H1 (cell line): ENCODE results near the gene HOXB13. TPM values are rescaled to one million over a fixed set of nuclear protein-coding genes. Genes with fewer than 3 reads are reported as not detected.

ENCODE experiments used
- CTCF ChIA-PET: fragments of 300-600 bp; sonication (Branson Sonifier 250); formaldehyde crosslinking; loops from one replicate; lab custom pipeline; 2021; ENCODE audit not compliant: partially characterized antibody; lab: Charles Lee
- POLR2A ChIA-PET: fragments of 300-600 bp; sonication (Branson Sonifier 250); formaldehyde crosslinking; loops from one replicate; lab custom pipeline; 2021; ENCODE audit warnings: inconsistent platforms; ENCODE audit not compliant: partially characterized antibody; lab: Charles Lee
- DNase-seq, 2 experiments: peaks; one replicate each; pipeline versions ENCODE4 v3.0.0 to v3.0.0-alpha.2; 2010 to 2022; ENCODE audit warnings: low spot score in 2 of 2, low read depth in 1 of 2, mixed read lengths in 1 of 2
- FAIRE-seq: peaks from 2 replicates; lab custom pipeline; 2011; peaks lifted over from hg19 to GRCh38; lab: Jason Lieb, UNC
- H2AFZ ChIP-seq: 2 replicates; pipeline ENCODE4 v1.8.1; 2012; ENCODE audit warnings: low read length, inconsistent platforms
- H2AK5ac ChIP-seq: 2 replicates; pipeline ENCODE4 v1.6.1; 2013; ENCODE audit warnings: low read depth, low read length
- H2BK120ac ChIP-seq: replicated peaks from 2 replicates; pipeline ENCODE3; 2013; ENCODE audit warnings: low read depth, low read length, inconsistent platforms
- H2BK12ac ChIP-seq: 2 replicates; pipeline ENCODE4 v1.6.1; 2013; ENCODE audit warnings: low read depth, low read length
- H2BK15ac ChIP-seq: 2 replicates; pipeline ENCODE4 v1.6.1; 2013; ENCODE audit warnings: low read length
- H2BK20ac ChIP-seq: 2 replicates; pipeline ENCODE4 v1.6.1; 2013; ENCODE audit warnings: low read length
- H2BK5ac ChIP-seq: 2 replicates; pipeline ENCODE4 v1.6.1; 2013; ENCODE audit warnings: low read depth, low read length
- H3K14ac ChIP-seq: 2 replicates; pipeline ENCODE4 v1.6.1; 2013; ENCODE audit warnings: inconsistent platforms; ENCODE audit not compliant: insufficient read length
- H3K18ac ChIP-seq: 2 replicates; pipeline ENCODE4 v1.6.1; 2013; ENCODE audit warnings: low read length; ENCODE audit errors: extremely low read depth
- H3K23ac ChIP-seq: 2 replicates; pipeline ENCODE4 v1.6.1; 2013; ENCODE audit warnings: inconsistent platforms; ENCODE audit not compliant: insufficient read length
- H3K23me2 ChIP-seq: 2 replicates; pipeline ENCODE4 v1.6.1; 2013; ENCODE audit warnings: low read depth, low read length
- H3K27ac ChIP-seq: 2 replicates; pipeline ENCODE4 v1.6.1; 2011; ENCODE audit warnings: low read depth, low read length, inconsistent platforms
- H3K27me3 ChIP-seq, 4 experiments: replicated peaks in 1 of 4; 1 replicate in 1 of 4; 2 replicates in 3 of 4; pipeline versions ENCODE4 v1.6.1 to v1.8.1; 2011 to 2013; ENCODE audit warnings: low read length in 3 of 4, mild to moderate bottlenecking in 3 of 4, inconsistent platforms in 2 of 4, mixed read lengths in 2 of 4, moderate library complexity in 1 of 4; ENCODE audit not compliant: control insufficient read depth in 3 of 4, insufficient read depth in 3 of 4; ENCODE audit errors: extremely low read depth in 1 of 4
- H3K36me3 ChIP-seq, 4 experiments: 2 replicates each; pipeline versions ENCODE4 v1.6.1 to v1.8.1; 2011 to 2013; ENCODE audit warnings: mild to moderate bottlenecking in 4 of 4, low read length in 3 of 4, moderate library complexity in 2 of 4, control low read depth in 1 of 4, inconsistent platforms in 1 of 4; ENCODE audit not compliant: insufficient read depth in 4 of 4, control insufficient read depth in 2 of 4
- H3K4ac ChIP-seq: replicated peaks from 2 replicates; pipeline ENCODE3; 2013; ENCODE audit warnings: low read length, low read depth, mixed read lengths, inconsistent platforms; ENCODE audit not compliant: insufficient read length
- H3K4me1 ChIP-seq, 4 experiments: replicated peaks in 1 of 4; 1 replicate in 1 of 4; 2 replicates in 3 of 4; pipeline versions ENCODE4 v1.6.1 to v1.8.1; 2011 to 2013; ENCODE audit warnings: low read length in 3 of 4, inconsistent platforms in 2 of 4, mixed read lengths in 1 of 4; ENCODE audit not compliant: insufficient read depth in 4 of 4, control insufficient read depth in 3 of 4
- H3K4me2 ChIP-seq, 2 experiments: 2 replicates each; pipeline versions ENCODE4 v1.6.1 to v1.8.1; 2011 to 2013; ENCODE audit warnings: low read depth in 2 of 2, low read length in 2 of 2, control low read depth in 1 of 2, inconsistent platforms in 1 of 2, mild to moderate bottlenecking in 1 of 2; ENCODE audit not compliant: insufficient read depth in 1 of 2
- H3K4me3 ChIP-seq, 4 experiments: fragments of 200-600, 300-600 bp in 1 of 4; sonication (generic), shearing (Covaris generic), sonication (Bioruptor Twin) in 1 of 4; 2 replicates each; pipeline versions ENCODE4 v1.5.1 to v1.8.1; 2011 to 2016; ENCODE audit warnings: low read length in 4 of 4, low read depth in 3 of 4, control low read depth in 2 of 4, inconsistent platforms in 2 of 4, mild to moderate bottlenecking in 2 of 4, mixed read lengths in 1 of 4, moderate library complexity in 1 of 4; ENCODE audit not compliant: insufficient read depth in 2 of 4; ENCODE audit errors: extremely low read depth in 1 of 4
- H3K56ac ChIP-seq: replicated peaks from 2 replicates; pipeline ENCODE3; 2013; ENCODE audit warnings: low read depth, mild to moderate bottlenecking, mixed read lengths, low read length, inconsistent platforms; ENCODE audit not compliant: insufficient read length
- H3K79me1 ChIP-seq: 2 replicates; pipeline ENCODE4 v1.6.1; 2013; ENCODE audit warnings: low read depth, low read length, control low read depth
- H3K79me2 ChIP-seq, 2 experiments: 2 replicates each; pipeline versions ENCODE4 v1.6.1 to v1.8.1; 2012 to 2013; ENCODE audit warnings: low read length in 2 of 2, mild to moderate bottlenecking in 2 of 2, inconsistent platforms in 1 of 2; ENCODE audit not compliant: insufficient read depth in 2 of 2, control insufficient read depth in 1 of 2
- H3K9ac ChIP-seq, 4 experiments: replicated peaks in 1 of 4; 1 replicate in 1 of 4; 2 replicates in 3 of 4; pipeline versions ENCODE4 v1.6.1 to v1.8.1; 2011 to 2013; ENCODE audit warnings: low read depth in 3 of 4, low read length in 3 of 4, control low read depth in 2 of 4, mild to moderate bottlenecking in 2 of 4, moderate library complexity in 2 of 4, inconsistent platforms in 1 of 4; ENCODE audit errors: extremely low read depth in 1 of 4
- H3K9me3 ChIP-seq, 2 experiments: 2 replicates each; pipeline versions ENCODE4 v1.6.1 to v1.8.1; 2012 to 2013; ENCODE audit warnings: mild to moderate bottlenecking in 2 of 2, moderate library complexity in 2 of 2, control low read depth in 1 of 2, inconsistent platforms in 1 of 2, low read depth in 1 of 2, low read length in 1 of 2, mixed read lengths in 1 of 2; ENCODE audit not compliant: insufficient read depth in 2 of 2
- H4K20me1 ChIP-seq, 2 experiments: replicated peaks in 1 of 2; 2 replicates each; pipeline versions ENCODE3 to v1.8.1; 2011 to 2013; ENCODE audit warnings: inconsistent platforms in 2 of 2, low read length in 2 of 2, mild to moderate bottlenecking in 1 of 2; ENCODE audit not compliant: insufficient read depth in 2 of 2, control insufficient read depth in 1 of 2
- H4K5ac ChIP-seq: 2 replicates; pipeline ENCODE4 v1.6.1; 2013; ENCODE audit warnings: low read length, low read depth, mixed read lengths, inconsistent platforms; ENCODE audit not compliant: insufficient read length
- H4K8ac ChIP-seq: 2 replicates; pipeline ENCODE4 v1.8.0; 2013; ENCODE audit warnings: mild to moderate bottlenecking, moderate library complexity, low read length, inconsistent platforms; ENCODE audit not compliant: insufficient read depth; ENCODE audit errors: extremely low read depth
- H4K91ac ChIP-seq: replicated peaks from 2 replicates; pipeline ENCODE3; 2013; ENCODE audit warnings: low read length, mixed read lengths, inconsistent platforms; ENCODE audit not compliant: insufficient read length
- TAF1 ChIP-seq: IDR thresholded peaks from 2 replicates; pipeline ENCODE4 v1.6.1; 2011; ENCODE audit warnings: mild to moderate bottlenecking, low read depth, low read length
- WGBS, 2 experiments: shearing (Covaris generic) in 1 of 2; methylation state at CpG; one replicate each; pipeline versions ENCODE4 v1.1.6 to v1.1.7; 2013 to 2015; ENCODE audit warnings: low lambda C conversion rate in 2 of 2, mixed read lengths in 2 of 2, inconsistent platforms in 1 of 2, low coverage in 1 of 2, missing lambda C conversion rate in 1 of 2; ENCODE audit not compliant: insufficient replicate concordance in 2 of 2, insufficient coverage in 1 of 2, insufficient read length in 1 of 2; ENCODE audit errors: extremely low coverage in 1 of 2, missing lambda C conversion rate in 1 of 2; 5-methylcytosine and 5-hydroxymethylcytosine counted together
- polyA plus RNA-seq, 7 experiments: library from polyadenylated mRNA; depleted of rRNA in 3 of 7; stranded (reverse) in 5 of 7; unstranded in 2 of 7; fragments of >200 nt in 5 of 7; fragments of 200-250 nt in 2 of 7; gene quantifications; 1 replicate in 5 of 7; 2 replicates in 1 of 7; 4 replicates in 1 of 7; pipeline versions ENCODE4 v1.2.1 to v1.2.3, GENCODE V29; 2011 to 2013; ENCODE audit warnings: missing spikeins in 2 of 7, mixed read lengths in 2 of 7
- total RNA-seq: library from RNA; stranded (reverse); fragmentation: NEBNext Ultra II Directional; extraction: Animal tissue kit (Norgen Biotek cat#: 25700); gene quantifications from 2 replicates; pipeline ENCODE4 v1.2.1, GENCODE V29; 2021

HOXB13 gene
- total and polyA plus RNA-seq, 2 of the 8 experiments (the other 6 are each of a cell fraction or from before 2014, with no cell fraction given) = not detected

- Histone ChIP-seq H3K23me2 (no peaks in the 10 kb centered on the region), H3K56ac (no peak overlapping the region), H3K18ac (no peak overlapping the region), H3K79me1 (no peaks in the 10 kb centered on the region), H4K5ac (no peak overlapping the region), H3K79me2 (no peaks in the 10 kb centered on the region), H3K36me3 (no peaks in the 10 kb centered on the region), H2AFZ (no peak overlapping the region), H3K4me3 (no peak overlapping the region), H3K4me1 (no peaks in the 10 kb centered on the region), H4K20me1 (no peaks in the 10 kb centered on the region), H2BK15ac (no peak overlapping the region), H3K14ac (no peak overlapping the region), H3K4me2 (no peak overlapping the region), H3K23ac (no peak overlapping the region), H2BK5ac (no peak overlapping the region), H3K9me3 (no peaks in the 10 kb centered on the region), H3K4ac (no peak overlapping the region), H2BK12ac (no peak overlapping the region), H2AK5ac (no peak overlapping the region), H2BK120ac (no peak overlapping the region), H3K9ac (no peak overlapping the region), H3K27ac (no peak overlapping the region), H4K8ac (no peak overlapping the region), H3K27me3 (no peaks in the 10 kb centered on the region; a peak in 1 of 7 replicates), H2BK20ac (no peak overlapping the region), H4K91ac (no peak overlapping the region)
- FAIRE-seq = no peak
- DNase-seq = no peak
- ChIA-PET CTCF (interaction anchor here (1.1 kb wide), 1 partner anchor 12 kb away, joined by 4 read pairs; no protein-coding TSS in a partner anchor), POLR2A (no interaction called here)
- 85% methylated on average over 5 of the region's 5 CpGs; no CpG with 5 or more reads in 1 of the 2 experiments for WGBS, 2 experiments
- TF ChIP-seq TAF1 = no peak
Observed at GRCh38 chr17:48690655-48691054, 37.9 kb downstream of the HOXB13 start.
